Epithelial cell of alveolus of lung (primary cell): ENCODE measurements around the gene ACKR4. TPM values are rescaled to one million over a fixed set of nuclear protein-coding genes. Genes with fewer than 3 reads are reported as not detected.

ENCODE experiments used
- total RNA-seq: library from RNA; depleted of rRNA; stranded (reverse); fragments of >200 nt; gene quantifications from 2 replicates; pipeline ENCODE4 v1.2.1, GENCODE V29; 2015

The ACKR4 gene
- not detected in 2 replicates for total RNA-seq

DNA sequence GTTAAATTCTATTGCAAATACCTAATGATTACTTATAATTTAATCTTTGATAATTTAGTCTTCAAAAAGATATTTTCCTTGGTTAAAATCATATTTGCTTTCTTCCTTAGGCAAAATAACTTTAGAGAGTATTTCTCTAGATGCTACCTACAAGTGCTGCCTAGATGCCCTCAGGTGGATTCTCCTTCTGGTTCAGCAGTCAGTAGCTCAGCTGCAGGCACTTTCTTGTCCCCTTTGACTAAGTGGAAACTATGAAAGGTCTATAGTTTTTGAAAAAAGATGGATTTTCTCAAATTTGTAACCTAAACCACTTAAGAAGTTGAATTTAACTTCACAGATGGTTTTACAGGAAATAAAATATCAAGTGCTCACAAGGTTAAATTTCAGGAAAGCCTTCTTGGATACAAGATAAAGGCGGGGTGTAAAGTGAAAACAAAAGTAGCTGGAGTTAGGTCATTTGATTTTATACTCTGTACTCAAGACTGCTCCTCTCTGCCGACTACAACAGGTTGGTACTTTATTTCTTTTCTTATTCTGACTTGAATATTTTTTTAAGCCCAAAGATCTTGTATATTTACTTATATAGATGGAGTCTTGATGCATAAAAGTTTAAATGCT is at the start of gene ACKR4:
ACKR4 (plus strand) TSS at position 455 of the 618 bp plus-strand sequence. CDS start 3,128 bp downstream, outside the sequence.

Other genes with a start within 250 kb of the ACKR4 start
- 21.5 and 25.9 TPM in 2 replicates for gene DNAJC13, start 179.8 kb upstream of the ACKR4 start, total RNA-seq
- gene ACAD11, start 62.5 kb downstream of the ACKR4 start, total RNA-seq: 10.0 and 17.3 TPM in 2 replicates
- 31.8 and 32.6 TPM in 2 replicates for gene UBA5, start 63.1 kb downstream of the ACKR4 start, total RNA-seq
- gene NPHP3, start 125.1 kb downstream of the ACKR4 start, total RNA-seq: 12.7 and 29.9 TPM in 2 replicates